Activated T-cell treated with anti-CD3 and anti-CD28 coated beads, Interleukin-2, amount 50 U/mL, for 1 hour (primary cell): ENCODE results near the gene GABRG3.
"Not testable (repeated sequence)": the region's sequence is repeated elsewhere in the genome, so short reads cannot be mapped to it uniquely, and the experiment has no call there.

Source experiments
- DNase-seq: peaks from one replicate; pipeline ENCODE4 v3.0.0-alpha.2; 2020

Gene GABRG3

GRCh38 chr15:27358751-27359434, 387.9 kb downstream of the GABRG3 start:
- DNase-seq: no peak

- no peak for DNase-seq
Observed at GRCh38 chr15:27359586-27359985, 388.6 kb downstream of the GABRG3 start.

- DNase-seq: no peak
Observed at GRCh38 chr15:27360316-27360715, 389.3 kb downstream of the GABRG3 start.

GRCh38 chr15:27361438-27361837, 390.5 kb downstream of the GABRG3 start:
- no peak for DNase-seq

GRCh38 chr15:27365456-27365855, 394.5 kb downstream of the GABRG3 start:
- DNase-seq: no peak

GRCh38 chr15:27377391-27377790, 406.4 kb downstream of the GABRG3 start:
- DNase-seq: not testable (repeated sequence)

- DNase-seq: no peak
Observed at GRCh38 chr15:27382361-27383025, 411.5 kb downstream of the GABRG3 start.

GRCh38 chr15:27383726-27384125, 412.7 kb downstream of the GABRG3 start:
- DNase-seq: no peak

GRCh38 chr15:27392163-27392562, 421.2 kb downstream of the GABRG3 start:
- DNase-seq: no peak

GRCh38 chr15:27396521-27396920, 425.5 kb downstream of the GABRG3 start:
- no peak for DNase-seq

GRCh38 chr15:27396996-27397395, 426.0 kb downstream of the GABRG3 start:
- DNase-seq: no peak

- no peak for DNase-seq
Observed at GRCh38 chr15:27398631-27399161, 427.7 kb downstream of the GABRG3 start.

GRCh38 chr15:27399241-27399640, 428.3 kb downstream of the GABRG3 start:
- no peak for DNase-seq

- DNase-seq: no peak
Observed at GRCh38 chr15:27401471-27401870, 430.5 kb downstream of the GABRG3 start.

- no peak for DNase-seq
Observed at GRCh38 chr15:27408428-27408827, 437.4 kb downstream of the GABRG3 start.

GRCh38 chr15:27410996-27411605, 440.1 kb downstream of the GABRG3 start:
- no peak for DNase-seq

GRCh38 chr15:27412415-27412814, 441.4 kb downstream of the GABRG3 start:
- DNase-seq: no peak

- no peak for DNase-seq
Observed at GRCh38 chr15:27414168-27414870, 443.3 kb downstream of the GABRG3 start.

GRCh38 chr15:27418726-27419125, 447.7 kb downstream of the GABRG3 start:
- DNase-seq: no peak

GRCh38 chr15:27422997-27423396, 452.0 kb downstream of the GABRG3 start:
- DNase-seq: no peak

- DNase-seq: no peak
Observed at GRCh38 chr15:27426805-27427204, 455.8 kb downstream of the GABRG3 start.

- DNase-seq: no peak
Observed at GRCh38 chr15:27427276-27427675, 456.3 kb downstream of the GABRG3 start.

- no peak for DNase-seq
Observed at GRCh38 chr15:27428151-27428550, 457.2 kb downstream of the GABRG3 start.
